Stimulated activated CD8-positive, alpha-beta memory T cell treated with anti-CD3 and anti-CD28 coated beads, Interleukin-15, amount 100 ng/mL, for 24 hours (primary cell): ENCODE measurements around the gene RPS28.
"Not testable (repeated sequence)": the region's sequence is repeated elsewhere in the genome, so short reads cannot be mapped to it uniquely, and the experiment has no call there.

Source experiments
- DNase-seq: peaks from one replicate; pipeline ENCODE4 v3.0.0-alpha.2; 2020; ENCODE audit warnings: low read depth

Gene RPS28

GRCh38 chr19:8342684-8343482, 21.6 kb downstream of the RPS28 start, which contains the start of gene KANK3:
Gene KANK3, minus strand, starts transcription at chr19:8343262. Its CDS starts 5,434 bp downstream, at chr19:8337828.
- peak; percentile 72 for DNase-seq

GRCh38 chr19:8343483-8343844, 22.2 kb downstream of the RPS28 start:
- DNase-seq, result no peak

GRCh38 chr19:8349629-8350372, 28.5 kb downstream of the RPS28 start:
- not testable (repeated sequence) for DNase-seq

GRCh38 chr19:8352134-8352827, 31.0 kb downstream of the RPS28 start:
- DNase-seq, result no peak

GRCh38 chr19:8352845-8353244, 31.5 kb downstream of the RPS28 start:
- DNase-seq, result not testable (repeated sequence)

- no peak for DNase-seq
These were observed 34.5 kb downstream of the RPS28 start for GRCh38 chr19:8355631-8356402.

- no peak for DNase-seq
These were observed 35.8 kb downstream of the RPS28 start for GRCh38 chr19:8357007-8357521.

GRCh38 chr19:8358948-8359347, 37.7 kb downstream of the RPS28 start:
- DNase-seq, result no peak

GRCh38 chr19:8360196-8360595, 38.9 kb downstream of the RPS28 start:
- no peak for DNase-seq

GRCh38 chr19:8361921-8362793, 40.9 kb downstream of the RPS28 start:
- DNase-seq, result no peak

- DNase-seq, result peak; percentile 4
These were observed 42.8 kb downstream of the RPS28 start, which contains the start of gene ANGPTL4 for GRCh38 chr19:8363803-8364771. Gene ANGPTL4, plus strand, starts transcription at chr19:8364155. Its CDS starts 167 bp downstream, at chr19:8364322.

- no peak for DNase-seq
These were observed 44.9 kb downstream of the RPS28 start for GRCh38 chr19:8366121-8366581.

- DNase-seq, result no peak
These were observed 45.6 kb downstream of the RPS28 start for GRCh38 chr19:8366961-8367326.

- DNase-seq, result no peak
These were observed 46.2 kb downstream of the RPS28 start for GRCh38 chr19:8367327-8368001.

- DNase-seq, result no peak
These were observed 49.1 kb downstream of the RPS28 start for GRCh38 chr19:8370176-8371010.

GRCh38 chr19:8371011-8371804, 49.9 kb downstream of the RPS28 start:
- no peak for DNase-seq
